ENCODE measurements around the gene ANXA4. TPM values are rescaled to one million over a fixed set of nuclear protein-coding genes. Genes with fewer than 3 reads are reported as not detected.
"Not testable (repeated sequence)": the region's sequence is repeated elsewhere in the genome, so short reads cannot be mapped to it uniquely, and the experiment has no call there.

Gene ANXA4
- total RNA-seq, 2 experiments from 2014 or later, result 14.6 to 17.5 TPM

DNA sequence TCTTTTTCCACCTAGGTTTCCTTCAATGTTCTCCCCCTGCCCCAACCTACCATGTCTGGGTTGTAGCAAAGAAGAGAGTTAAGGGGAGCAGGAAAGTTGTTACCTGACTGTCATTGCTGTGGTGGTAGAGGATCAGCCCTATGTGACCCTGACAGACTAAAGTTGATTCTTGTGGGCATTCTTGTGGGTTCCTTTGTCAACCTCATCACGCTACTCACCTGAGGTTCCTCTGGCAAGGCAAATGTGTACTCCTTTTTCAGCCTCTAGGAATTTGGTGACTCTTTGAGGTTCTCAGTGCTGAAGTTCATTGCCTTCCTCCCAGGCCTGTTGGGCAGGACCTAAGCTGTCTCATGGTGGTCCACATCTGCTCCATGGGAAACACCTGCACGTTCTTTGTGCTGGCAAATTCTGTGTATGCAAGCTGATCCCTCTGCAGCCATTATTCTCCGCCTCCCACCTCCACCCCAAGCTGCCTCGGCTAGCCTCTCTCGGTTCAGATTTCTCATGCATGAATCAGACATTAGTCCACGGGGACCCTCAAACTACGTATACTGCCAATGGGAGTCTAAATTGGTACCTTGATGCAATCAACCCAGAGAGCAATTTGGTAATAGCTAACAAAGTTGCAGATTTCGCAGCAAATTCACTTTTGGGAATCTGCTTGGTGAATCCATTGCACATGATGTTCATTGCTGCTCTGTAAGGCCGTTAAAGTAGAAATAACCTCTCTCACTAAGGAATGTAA is 86.0 kb downstream of the ANXA4 start:
- CTCF ChIA-PET, result interaction anchor here (1.5 to 5.1 kb wide), 5 partner anchors 11 to 105 kb away, joined by 3 to 49 read pairs (median 9); no protein-coding TSS in a partner anchor
- POLR2A ChIA-PET, result interaction anchor here (0.8 to 1.3 kb wide), 4 partner anchors 11 to 448 kb away, joined by 3 to 6 read pairs (median 4); no protein-coding TSS in a partner anchor

DNA sequence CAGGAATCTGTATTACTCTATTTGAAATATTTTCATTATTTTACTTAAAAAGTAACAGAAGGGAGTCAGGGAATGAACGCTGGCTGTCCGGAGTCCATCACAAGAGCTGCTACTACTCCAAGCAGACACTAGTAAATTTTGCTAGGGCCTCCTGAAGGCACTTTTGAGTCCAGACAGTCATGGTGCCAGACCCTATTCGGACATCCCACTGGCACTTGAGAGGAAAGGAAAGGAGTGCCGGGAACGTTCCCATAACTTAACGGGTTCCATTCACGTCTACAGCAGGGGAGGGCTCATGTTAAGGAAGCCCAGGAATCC is 87.0 kb downstream of the ANXA4 start:
- peaks cover 27% of the 10 kb centered on the region for H3K36me3 Mint-ChIP-seq (ENCODE audit: low read depth)

More for the DNA sequence above, 86.0 kb downstream of the ANXA4 start:
- peak overlapping the region; percentile 86 for H3K4me3 Mint-ChIP-seq
- H3K27ac Mint-ChIP-seq, result peak overlapping the region; percentile 95
- intact Hi-C loops (cut with micrococcal nuclease), result no loop called here
- no peaks in the 10 kb centered on the region for H3K27me3 Mint-ChIP-seq
- no peak for ATAC-seq
- TF ChIP-seq, protein P1, sequence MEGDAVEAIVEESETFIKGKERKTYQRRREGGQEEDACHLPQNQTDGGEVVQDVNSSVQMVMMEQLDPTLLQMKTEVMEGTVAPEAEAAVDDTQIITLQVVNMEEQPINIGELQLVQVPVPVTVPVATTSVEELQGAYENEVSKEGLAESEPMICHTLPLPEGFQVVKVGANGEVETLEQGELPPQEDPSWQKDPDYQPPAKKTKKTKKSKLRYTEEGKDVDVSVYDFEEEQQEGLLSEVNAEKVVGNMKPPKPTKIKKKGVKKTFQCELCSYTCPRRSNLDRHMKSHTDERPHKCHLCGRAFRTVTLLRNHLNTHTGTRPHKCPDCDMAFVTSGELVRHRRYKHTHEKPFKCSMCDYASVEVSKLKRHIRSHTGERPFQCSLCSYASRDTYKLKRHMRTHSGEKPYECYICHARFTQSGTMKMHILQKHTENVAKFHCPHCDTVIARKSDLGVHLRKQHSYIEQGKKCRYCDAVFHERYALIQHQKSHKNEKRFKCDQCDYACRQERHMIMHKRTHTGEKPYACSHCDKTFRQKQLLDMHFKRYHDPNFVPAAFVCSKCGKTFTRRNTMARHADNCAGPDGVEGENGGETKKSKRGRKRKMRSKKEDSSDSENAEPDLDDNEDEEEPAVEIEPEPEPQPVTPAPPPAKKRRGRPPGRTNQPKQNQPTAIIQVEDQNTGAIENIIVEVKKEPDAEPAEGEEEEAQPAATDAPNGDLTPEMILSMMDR (IDR thresholded peaks at IDR 0.05), result no peak
- no peaks in the 10 kb centered on the region for H3K9me3 Mint-ChIP-seq
- peaks cover 33% of the 10 kb centered on the region for H3K4me1 Mint-ChIP-seq (ENCODE audit: low read depth)
- no peak for DNase-seq
- peaks cover 21% of the 10 kb centered on the region for H3K36me3 Mint-ChIP-seq (ENCODE audit: low read depth)

DNA sequence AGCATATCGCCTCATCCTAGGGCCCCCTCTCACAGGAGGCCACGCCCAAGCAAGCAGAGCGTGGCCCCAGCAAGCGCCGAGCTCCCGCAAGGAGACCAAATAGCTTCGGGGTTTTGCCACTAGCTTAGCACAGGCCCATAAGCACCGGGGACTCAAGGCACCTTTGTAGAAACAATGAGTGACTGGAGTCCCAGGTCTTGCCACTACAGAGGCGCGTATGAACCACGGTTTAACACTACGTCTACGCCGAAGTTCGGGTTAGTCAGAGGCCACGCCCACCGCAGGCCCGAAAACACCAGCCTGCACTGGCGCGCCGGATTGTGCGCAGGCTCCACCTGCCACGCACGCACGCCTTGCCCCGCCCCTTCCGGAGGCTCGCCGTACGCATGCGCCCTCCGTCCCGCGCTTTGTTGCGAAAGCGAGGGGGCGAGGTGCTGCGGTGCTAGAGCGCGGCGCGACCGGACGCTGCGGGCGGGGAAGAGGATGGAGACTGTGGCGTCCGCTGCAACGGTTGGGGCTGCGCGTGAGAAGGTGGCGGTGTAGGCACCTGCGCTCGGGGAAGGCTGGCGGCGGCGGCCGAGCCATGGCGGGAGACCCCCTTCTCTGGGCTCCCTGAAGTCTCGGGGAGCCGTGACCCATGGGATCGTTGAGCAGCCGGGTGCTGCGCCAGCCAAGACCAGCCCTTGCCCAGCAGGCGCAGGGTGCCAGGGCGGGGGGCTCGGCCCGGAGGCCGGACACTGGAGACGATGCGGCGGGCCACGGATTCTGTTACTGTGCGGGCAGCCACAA is 87.5 kb downstream of the ANXA4 start, which contains the start of gene GMCL1:
GMCL1 (plus strand) TSS at position 405 of the 789 bp plus-strand sequence; CDS start at position 638, 233 bp downstream.
- ATAC-seq (peak; percentile 96), DNase-seq (peak; percentile 99)
- TF ChIP-seq, protein P1 (IDR thresholded peaks at IDR 0.05), result no peak
- peak within 1 kb of the TSS; percentile 86 for H3K4me3 Mint-ChIP-seq
- H3K4me1 Mint-ChIP-seq (ENCODE audit: low read depth), result peaks cover 46% of the 10 kb centered on the region
- H3K9me3 Mint-ChIP-seq, result no peaks in the 10 kb centered on the region
- POLR2A ChIA-PET, result interaction anchor here (0.6 to 1.3 kb wide), 6 partner anchors 12 to 449 kb away, joined by 3 to 6 read pairs (median 3); partner anchors contain the start of gene ANXA4
- H3K36me3 Mint-ChIP-seq (ENCODE audit: low read depth), result peaks cover 31% of the 10 kb centered on the region
- intact Hi-C loops (cut with micrococcal nuclease), result no loop called here
- peak within 1 kb of the TSS; percentile 95 for H3K27ac Mint-ChIP-seq
- CTCF ChIA-PET, result interaction anchor here (0.9 to 5.1 kb wide), 6 partner anchors 10 to 105 kb away, joined by 3 to 49 read pairs (median 6); no protein-coding TSS in a partner anchor
- H3K27me3 Mint-ChIP-seq, result no peaks in the 10 kb centered on the region

More for the DNA sequence above, 87.0 kb downstream of the ANXA4 start:
- TF ChIP-seq, protein P1 (IDR thresholded peaks at IDR 0.05), result peak; percentile 13
- Mint-ChIP-seq H3K4me3 (peak overlapping the region; percentile 86), H3K27me3 (no peaks in the 10 kb centered on the region), H3K4me1 (ENCODE audit: low read depth) (peaks cover 40% of the 10 kb centered on the region), H3K27ac (peak overlapping the region; percentile 95), H3K9me3 (no peaks in the 10 kb centered on the region)
- intact Hi-C loops (cut with micrococcal nuclease), result no loop called here
- no peak for ATAC-seq
- ChIA-PET POLR2A (interaction anchor here (0.6 to 1.3 kb wide), 6 partner anchors 12 to 449 kb away, joined by 3 to 6 read pairs (median 3); partner anchors contain the start of gene ANXA4), CTCF (interaction anchor here (1.0 to 5.1 kb wide), 5 partner anchors 12 to 104 kb away, joined by 3 to 49 read pairs (median 9); no protein-coding TSS in a partner anchor)
- DNase-seq, result no peak

DNA sequence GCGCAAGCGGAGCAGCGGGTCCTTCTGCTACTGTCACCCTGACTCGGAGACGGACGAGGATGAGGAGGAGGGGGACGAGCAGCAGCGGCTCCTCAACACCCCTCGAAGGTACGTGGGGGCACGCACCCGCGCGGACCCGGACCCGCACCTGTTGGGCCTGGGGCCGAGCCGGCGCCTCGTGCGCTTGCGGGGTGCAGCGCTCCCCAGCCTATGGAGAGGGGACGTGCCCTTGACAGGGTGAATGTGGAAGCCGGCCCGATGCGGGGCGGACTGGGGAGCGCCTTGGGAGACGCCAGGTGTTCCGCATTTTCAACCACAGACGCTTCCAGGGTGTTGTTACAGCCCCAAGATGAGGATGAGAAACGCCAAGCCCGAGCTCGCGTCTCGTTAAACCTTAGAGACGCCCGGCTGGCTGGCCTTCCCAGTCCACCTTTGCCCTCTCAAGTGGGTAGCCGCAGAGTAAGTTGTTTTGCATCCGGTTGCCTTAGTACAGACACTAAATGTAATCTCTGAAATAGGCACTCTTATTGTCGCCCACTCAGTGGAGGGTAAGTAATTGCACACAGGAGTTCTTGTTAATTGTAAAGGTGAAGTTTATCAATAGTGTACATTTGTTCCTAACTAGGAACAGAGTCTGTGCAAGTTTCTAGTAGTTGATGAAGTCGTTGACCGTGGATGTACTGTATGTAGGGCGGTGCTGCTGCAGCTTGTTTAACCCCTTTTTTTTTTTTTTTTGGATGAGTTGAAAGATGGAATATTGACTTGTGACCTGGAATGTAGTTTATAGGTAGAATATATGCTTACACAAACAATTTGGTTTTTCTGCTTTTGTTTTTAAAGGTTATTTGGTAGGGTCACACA is 88.3 kb downstream of the ANXA4 start:
- ATAC-seq, result peak; percentile 17
- peak; percentile 73 for DNase-seq
- H3K4me1 Mint-ChIP-seq (ENCODE audit: low read depth), result peaks cover 52% of the 10 kb centered on the region
- CTCF ChIA-PET, result interaction anchor here (0.9 to 2.3 kb wide), 2 partner anchors 9 to 106 kb away, joined by 3 to 7 read pairs; no protein-coding TSS in a partner anchor
- H3K27me3 Mint-ChIP-seq, result no peaks in the 10 kb centered on the region
- TF ChIP-seq, protein P1 (IDR thresholded peaks at IDR 0.05), result no peak
- H3K9me3 Mint-ChIP-seq, result no peaks in the 10 kb centered on the region
- H3K36me3 Mint-ChIP-seq (ENCODE audit: low read depth), result peaks cover 36% of the 10 kb centered on the region
- peak overlapping the region; percentile 95 for H3K27ac Mint-ChIP-seq
- peak overlapping the region; percentile 86 for H3K4me3 Mint-ChIP-seq
- intact Hi-C loops (cut with micrococcal nuclease), result no loop called here
- POLR2A ChIA-PET, result no interaction called here

DNA sequence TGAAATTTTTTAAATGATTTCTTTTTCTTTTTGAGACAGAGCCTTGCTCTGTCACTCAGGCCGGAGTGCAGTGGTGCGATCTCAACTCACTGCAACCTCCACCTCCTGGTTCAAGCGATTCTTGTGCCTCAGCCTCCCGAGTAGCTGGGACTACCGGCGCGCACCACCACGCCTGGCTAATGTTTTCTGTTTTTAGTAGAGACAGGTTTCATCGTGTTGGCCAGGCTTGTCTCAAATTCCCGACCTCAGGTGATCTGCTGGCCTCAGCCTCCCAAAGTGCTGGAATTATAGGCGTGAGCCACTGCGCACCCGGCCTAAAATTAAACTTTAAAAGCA is 88.9 kb downstream of the ANXA4 start:
- intact Hi-C loops (cut with micrococcal nuclease); DNase-seq; H3K9me3 Mint-ChIP-seq; H3K27me3 Mint-ChIP-seq; ATAC-seq: not testable (repeated sequence)
- Mint-ChIP-seq H3K4me3 (peak overlapping the region; percentile 86), H3K27ac (peak overlapping the region; percentile 55), H3K4me1 (ENCODE audit: low read depth) (peaks cover 58% of the 10 kb centered on the region), H3K36me3 (ENCODE audit: low read depth) (peaks cover 36% of the 10 kb centered on the region)
- POLR2A ChIA-PET, result interaction anchor here (0.7 kb wide), 1 partner anchor 199 kb away, joined by 3 read pairs; no protein-coding TSS in a partner anchor
- CTCF ChIA-PET, result interaction anchor here (2.3 kb wide), 1 partner anchor 106 kb away, joined by 7 read pairs; no protein-coding TSS in a partner anchor
